ENCODE results near the gene TMEM63C. TPM values are rescaled to one million over a fixed set of nuclear protein-coding genes. Genes with fewer than 3 reads are reported as not detected.
A peak's percentile ranks its signal among the peaks of the same experiment; 100 is the strongest.

Gene TMEM63C
- polyA plus RNA-seq, 1 donor (not counting 4 experiments of a cell fraction or from before 2014, with no cell fraction given) = 0.66 TPM

GRCh38 chr14:77248666-77249065, 67.1 kb downstream of the TMEM63C start:
- Histone ChIP-seq H3K4me3 (ENCODE audit: control insufficient read depth in 2 of 3, extremely low read depth in 1 of 3, insufficient read depth in 2 of 3, low read depth in 1 of 3, low read length in 3 of 3) (no peak overlapping the region), H3K9me1 (ENCODE audit: control insufficient read depth, extremely low read depth, insufficient read depth, low read length) (no peaks in the 10 kb centered on the region), H3K4me1 (ENCODE audit: control insufficient read depth, extremely low read depth, insufficient read depth, low read length) (no peaks in the 10 kb centered on the region), H3K9ac (ENCODE audit: control insufficient read depth, extremely low read depth, insufficient read depth, low read length) (no peak overlapping the region), H3K9me3 (ENCODE audit: control insufficient read depth, low read depth, low read length) (no peaks in the 10 kb centered on the region), H3K27me3 (ENCODE audit: control insufficient read depth, extremely low read depth, insufficient read depth, low read length) (no peaks in the 10 kb centered on the region), H3K27ac (ENCODE audit: control insufficient read depth, insufficient read depth, low read length) (no peak overlapping the region), H3K4me2 (ENCODE audit: control insufficient read depth, extremely low read depth, insufficient read depth, low read depth, low read length) (no peak overlapping the region), H3K36me3 (ENCODE audit: control insufficient read depth in 2 of 2, extremely low read depth in 1 of 2, insufficient read depth in 2 of 2, low read length in 2 of 2) (no peaks in the 10 kb centered on the region), H2AFZ (ENCODE audit: control insufficient read depth, low read length) (no peak overlapping the region), H4K20me1 (ENCODE audit: control insufficient read depth, extremely low read depth, insufficient read depth, low read length) (no peaks in the 10 kb centered on the region), H3K79me2 (ENCODE audit: control insufficient read depth, insufficient read depth, low read length) (no peaks in the 10 kb centered on the region)
- FAIRE-seq (no peak), DNase-seq (ENCODE audit: low read depth, low spot score) (peak; percentile 7)
- TF ChIP-seq EZH2 (IDR thresholded peaks at IDR 0.05; ENCODE audit: low read length) = no peak
- TF ChIP-seq, protein P1, sequence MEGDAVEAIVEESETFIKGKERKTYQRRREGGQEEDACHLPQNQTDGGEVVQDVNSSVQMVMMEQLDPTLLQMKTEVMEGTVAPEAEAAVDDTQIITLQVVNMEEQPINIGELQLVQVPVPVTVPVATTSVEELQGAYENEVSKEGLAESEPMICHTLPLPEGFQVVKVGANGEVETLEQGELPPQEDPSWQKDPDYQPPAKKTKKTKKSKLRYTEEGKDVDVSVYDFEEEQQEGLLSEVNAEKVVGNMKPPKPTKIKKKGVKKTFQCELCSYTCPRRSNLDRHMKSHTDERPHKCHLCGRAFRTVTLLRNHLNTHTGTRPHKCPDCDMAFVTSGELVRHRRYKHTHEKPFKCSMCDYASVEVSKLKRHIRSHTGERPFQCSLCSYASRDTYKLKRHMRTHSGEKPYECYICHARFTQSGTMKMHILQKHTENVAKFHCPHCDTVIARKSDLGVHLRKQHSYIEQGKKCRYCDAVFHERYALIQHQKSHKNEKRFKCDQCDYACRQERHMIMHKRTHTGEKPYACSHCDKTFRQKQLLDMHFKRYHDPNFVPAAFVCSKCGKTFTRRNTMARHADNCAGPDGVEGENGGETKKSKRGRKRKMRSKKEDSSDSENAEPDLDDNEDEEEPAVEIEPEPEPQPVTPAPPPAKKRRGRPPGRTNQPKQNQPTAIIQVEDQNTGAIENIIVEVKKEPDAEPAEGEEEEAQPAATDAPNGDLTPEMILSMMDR (optimal IDR thresholded peaks at IDR 0.05 in 1 of 3, IDR thresholded peaks at IDR 0.05 in 1 of 3, conservative IDR thresholded peaks at IDR 0.05 in 1 of 3; ENCODE audit: extremely low read depth in 1 of 3, insufficient read depth in 2 of 3, low read length in 3 of 3) = no peak
- dilution Hi-C loops (cut with MboI; ENCODE audit: extremely low pct_ligation_motif_present, low sequenced_read_pairs) = no loop called here

- no peaks in the 10 kb centered on the region for H3K4me1 ChIP-seq (ENCODE audit: control insufficient read depth, extremely low read depth, insufficient read depth, low read length)
- TF ChIP-seq, protein P1 (optimal IDR thresholded peaks at IDR 0.05 in 1 of 3, IDR thresholded peaks at IDR 0.05 in 1 of 3, conservative IDR thresholded peaks at IDR 0.05 in 1 of 3; ENCODE audit: extremely low read depth in 1 of 3, insufficient read depth in 2 of 3, low read length in 3 of 3) = no peak
- TF ChIP-seq EZH2 (IDR thresholded peaks at IDR 0.05; ENCODE audit: low read length) = no peak
- dilution Hi-C loops (cut with MboI; ENCODE audit: extremely low pct_ligation_motif_present, low sequenced_read_pairs) = no loop called here
- H3K4me2 ChIP-seq (ENCODE audit: control insufficient read depth, extremely low read depth, insufficient read depth, low read depth, low read length) = no peak overlapping the region
- FAIRE-seq (no peak), DNase-seq (ENCODE audit: low read depth, low spot score) (no peak)
- no peaks in the 10 kb centered on the region for H4K20me1 ChIP-seq (ENCODE audit: control insufficient read depth, extremely low read depth, insufficient read depth, low read length)
- no peaks in the 10 kb centered on the region for H3K9me3 ChIP-seq (ENCODE audit: control insufficient read depth, low read depth, low read length)
- no peak overlapping the region for H3K4me3 ChIP-seq (ENCODE audit: control insufficient read depth in 2 of 3, extremely low read depth in 1 of 3, insufficient read depth in 2 of 3, low read depth in 1 of 3, low read length in 3 of 3)
- no peak overlapping the region for H3K27ac ChIP-seq (ENCODE audit: control insufficient read depth, insufficient read depth, low read length)
- H3K36me3 ChIP-seq (ENCODE audit: control insufficient read depth in 2 of 2, extremely low read depth in 1 of 2, insufficient read depth in 2 of 2, low read length in 2 of 2) = no peaks in the 10 kb centered on the region
- no peak overlapping the region for H2AFZ ChIP-seq (ENCODE audit: control insufficient read depth, low read length)
- H3K9ac ChIP-seq (ENCODE audit: control insufficient read depth, extremely low read depth, insufficient read depth, low read length) = no peak overlapping the region
- H3K9me1 ChIP-seq (ENCODE audit: control insufficient read depth, extremely low read depth, insufficient read depth, low read length) = no peaks in the 10 kb centered on the region
- no peaks in the 10 kb centered on the region for H3K27me3 ChIP-seq (ENCODE audit: control insufficient read depth, extremely low read depth, insufficient read depth, low read length)
- H3K79me2 ChIP-seq (ENCODE audit: control insufficient read depth, insufficient read depth, low read length) = no peaks in the 10 kb centered on the region
These were observed 67.7 kb downstream of the TMEM63C start for GRCh38 chr14:77249286-77249685.
